NK-92 (cell line): ENCODE data around the gene MAGEB4.

Source experiments
- DNase-seq: peaks from one replicate; lab custom pipeline; 2025; ENCODE audit not compliant: unreplicated experiment; lab: John Stamatoyannopoulos, UW

The MAGEB4 gene

DNA sequence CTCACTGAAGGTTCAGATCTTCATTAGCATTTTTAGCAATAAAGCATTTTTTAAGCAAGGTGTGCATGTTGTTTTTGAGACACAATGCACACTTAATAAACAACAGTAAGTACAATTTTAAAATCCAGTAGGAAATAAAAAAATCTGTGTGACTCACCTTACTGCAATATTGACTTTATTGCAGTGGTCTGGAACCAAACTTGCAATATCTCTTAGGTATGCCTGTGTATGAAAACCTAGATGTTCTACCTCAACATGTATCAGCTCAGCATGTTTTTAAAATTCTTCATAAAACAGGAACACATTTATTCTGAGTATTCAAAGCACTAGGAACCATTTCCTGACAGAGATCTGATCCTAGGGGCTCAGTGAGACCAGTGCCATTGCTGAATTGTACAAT, 40.7 kb downstream of the MAGEB4 start:
- no peak for DNase-seq

DNA sequence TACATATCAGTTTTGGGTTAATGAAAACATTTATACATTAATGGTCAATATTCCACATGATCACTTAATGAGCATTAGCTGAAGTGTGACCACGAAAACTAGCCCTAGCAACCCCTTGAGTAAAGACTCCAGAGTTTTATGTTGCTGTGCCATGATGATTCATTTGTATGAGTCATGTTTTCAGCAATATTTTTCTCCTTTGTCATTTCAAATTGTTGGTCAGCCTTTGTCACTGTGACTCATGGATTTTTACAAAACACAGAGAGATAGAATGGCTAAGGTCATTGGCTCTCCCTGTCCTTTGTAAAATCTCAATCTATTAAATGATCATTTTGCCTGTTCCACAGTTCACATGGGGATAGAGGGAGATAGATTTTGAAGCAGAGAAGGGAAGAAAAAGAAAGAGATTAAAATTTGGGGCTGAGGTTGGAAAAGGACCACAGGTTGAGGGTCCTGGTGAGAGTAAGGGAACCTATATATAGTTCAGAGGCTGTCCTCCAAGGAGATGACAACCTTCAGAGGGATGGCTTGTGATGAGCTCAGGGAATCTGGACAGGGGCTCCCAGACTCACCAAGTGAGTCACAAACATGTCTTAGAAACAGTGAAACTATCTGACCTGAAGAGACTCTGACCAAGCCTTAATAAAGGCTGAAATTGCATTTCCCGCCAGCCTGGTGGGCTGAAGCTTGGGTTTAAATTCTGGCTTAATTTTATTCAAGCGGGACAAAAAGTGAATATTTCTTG, 41.8 kb downstream of the MAGEB4 start:
- DNase-seq: no peak
